ENCODE measurements around the gene MAP3K7CL. TPM values are rescaled to one million over a fixed set of nuclear protein-coding genes. Genes with fewer than 3 reads are reported as not detected.

The MAP3K7CL gene
- total RNA-seq, 1 experiment from 2014 or later: 2.3 TPM

GRCh38 chr21:29194342-29194741 lies 63.9 kb downstream of the MAP3K7CL start:
- CTCF ChIA-PET: interaction anchor here (1.7 kb wide), 1 partner anchor 12 kb away, joined by 5 read pairs; no protein-coding TSS in a partner anchor
- H3K27me3 Mint-ChIP-seq (ENCODE audit: unreplicated experiment): no peaks in the 10 kb centered on the region
- H3K4me1 Mint-ChIP-seq (ENCODE audit: low read depth, unreplicated experiment): peaks cover 46% of the 10 kb centered on the region
- TF ChIP-seq, protein P1, sequence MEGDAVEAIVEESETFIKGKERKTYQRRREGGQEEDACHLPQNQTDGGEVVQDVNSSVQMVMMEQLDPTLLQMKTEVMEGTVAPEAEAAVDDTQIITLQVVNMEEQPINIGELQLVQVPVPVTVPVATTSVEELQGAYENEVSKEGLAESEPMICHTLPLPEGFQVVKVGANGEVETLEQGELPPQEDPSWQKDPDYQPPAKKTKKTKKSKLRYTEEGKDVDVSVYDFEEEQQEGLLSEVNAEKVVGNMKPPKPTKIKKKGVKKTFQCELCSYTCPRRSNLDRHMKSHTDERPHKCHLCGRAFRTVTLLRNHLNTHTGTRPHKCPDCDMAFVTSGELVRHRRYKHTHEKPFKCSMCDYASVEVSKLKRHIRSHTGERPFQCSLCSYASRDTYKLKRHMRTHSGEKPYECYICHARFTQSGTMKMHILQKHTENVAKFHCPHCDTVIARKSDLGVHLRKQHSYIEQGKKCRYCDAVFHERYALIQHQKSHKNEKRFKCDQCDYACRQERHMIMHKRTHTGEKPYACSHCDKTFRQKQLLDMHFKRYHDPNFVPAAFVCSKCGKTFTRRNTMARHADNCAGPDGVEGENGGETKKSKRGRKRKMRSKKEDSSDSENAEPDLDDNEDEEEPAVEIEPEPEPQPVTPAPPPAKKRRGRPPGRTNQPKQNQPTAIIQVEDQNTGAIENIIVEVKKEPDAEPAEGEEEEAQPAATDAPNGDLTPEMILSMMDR (IDR thresholded peaks at IDR 0.05; ENCODE audit: unreplicated experiment): no peak
- H3K36me3 Mint-ChIP-seq (ENCODE audit: insufficient read depth, unreplicated experiment): peaks cover 18% of the 10 kb centered on the region
- H3K4me3 Mint-ChIP-seq (ENCODE audit: low read depth, unreplicated experiment): peak overlapping the region; percentile 36
- peaks cover 4% of the 10 kb centered on the region for H3K9me3 Mint-ChIP-seq (ENCODE audit: low read depth, unreplicated experiment)
- no peak for DNase-seq
- peak overlapping the region; percentile 77 for H3K27ac Mint-ChIP-seq (ENCODE audit: unreplicated experiment)
- no TSS peak for BruUV-seq (replicated peaks)
- intact Hi-C loops (cut with micrococcal nuclease; ENCODE audit: unreplicated experiment): no loop called here

DNA sequence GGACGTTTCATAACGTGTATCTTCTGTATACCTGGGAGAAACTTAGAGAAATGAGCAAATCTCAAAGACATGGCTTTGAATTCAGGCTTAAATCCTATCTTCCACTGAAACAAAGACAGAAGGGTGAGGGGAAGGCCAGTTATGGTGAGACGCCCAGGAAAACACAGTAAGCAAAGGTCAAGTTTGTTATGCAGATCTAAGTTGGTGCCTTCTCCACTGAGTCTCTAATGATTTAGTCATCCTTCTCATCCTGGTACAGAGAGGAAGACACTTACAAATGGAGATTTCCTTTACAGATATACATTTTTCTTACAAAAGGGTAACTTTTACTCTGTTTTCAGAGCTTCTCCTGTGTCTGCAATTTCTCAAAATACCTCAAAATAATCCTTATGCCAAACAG lies 64.4 kb downstream of the MAP3K7CL start:
- H3K27me3 Mint-ChIP-seq (ENCODE audit: unreplicated experiment): no peaks in the 10 kb centered on the region
- peak overlapping the region; percentile 77 for H3K27ac Mint-ChIP-seq (ENCODE audit: unreplicated experiment)
- CTCF ChIA-PET: interaction anchor here (1.7 kb wide), 1 partner anchor 13 kb away, joined by 5 read pairs; no protein-coding TSS in a partner anchor
- H3K36me3 Mint-ChIP-seq (ENCODE audit: insufficient read depth, unreplicated experiment): peaks cover 18% of the 10 kb centered on the region
- BruUV-seq (replicated peaks): no TSS peak
- no peak for DNase-seq
- peaks cover 44% of the 10 kb centered on the region for H3K4me1 Mint-ChIP-seq (ENCODE audit: low read depth, unreplicated experiment)
- H3K4me3 Mint-ChIP-seq (ENCODE audit: low read depth, unreplicated experiment): peak overlapping the region; percentile 36
- TF ChIP-seq, protein P1 (IDR thresholded peaks at IDR 0.05; ENCODE audit: unreplicated experiment): no peak
- intact Hi-C loops (cut with micrococcal nuclease; ENCODE audit: unreplicated experiment): no loop called here
- H3K9me3 Mint-ChIP-seq (ENCODE audit: low read depth, unreplicated experiment): peaks cover 4% of the 10 kb centered on the region

DNA sequence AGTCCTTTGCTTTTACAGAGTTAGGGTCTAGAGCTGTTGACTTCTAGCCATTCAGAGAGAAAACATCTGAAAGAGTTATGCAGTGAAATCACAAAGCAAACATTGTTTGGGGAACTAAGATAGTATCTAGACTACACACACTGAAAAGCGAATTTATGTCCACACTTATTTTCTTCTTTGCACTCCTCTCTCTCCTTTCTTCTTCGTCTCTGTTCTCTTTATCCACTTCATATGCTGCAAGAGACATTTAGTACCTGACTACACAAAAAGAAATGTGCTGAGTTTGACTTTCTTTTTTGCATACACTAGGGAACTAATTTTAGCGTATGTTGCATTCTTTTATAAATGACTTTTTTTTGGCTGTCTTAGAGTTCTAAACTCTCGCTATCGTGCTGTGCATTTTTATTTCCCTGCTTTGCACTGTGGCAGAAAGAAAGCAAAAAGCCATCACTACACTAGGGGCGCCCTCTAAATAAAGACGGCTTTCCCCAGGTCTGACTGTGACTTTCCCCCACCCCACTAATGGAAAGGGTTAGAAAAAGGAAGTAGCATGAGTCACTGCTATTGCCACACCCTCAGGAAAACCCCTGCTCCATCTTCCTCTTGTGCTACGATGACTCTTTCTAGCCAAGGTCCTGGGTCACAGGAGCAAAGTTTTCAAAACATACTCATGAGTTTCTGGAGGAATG lies 65.7 kb downstream of the MAP3K7CL start:
- peak; percentile 76 for DNase-seq
- peaks cover 18% of the 10 kb centered on the region for H3K36me3 Mint-ChIP-seq (ENCODE audit: insufficient read depth, unreplicated experiment)
- intact Hi-C loops (cut with micrococcal nuclease; ENCODE audit: unreplicated experiment): loop anchor here (1.0 kb wide), 1 partner anchor 14 kb away; no protein-coding TSS in a partner anchor
- CTCF ChIA-PET: interaction anchor here (1.4 to 1.7 kb wide), 2 partner anchors 10 to 14 kb away, joined by 4 to 5 read pairs; no protein-coding TSS in a partner anchor
- TF ChIP-seq, protein P1 (IDR thresholded peaks at IDR 0.05; ENCODE audit: unreplicated experiment): peak; percentile 31
- no peaks in the 10 kb centered on the region for H3K27me3 Mint-ChIP-seq (ENCODE audit: unreplicated experiment)
- peak overlapping the region; percentile 61 for H3K4me3 Mint-ChIP-seq (ENCODE audit: low read depth, unreplicated experiment)
- peak overlapping the region; percentile 98 for H3K27ac Mint-ChIP-seq (ENCODE audit: unreplicated experiment)
- peaks cover 34% of the 10 kb centered on the region for H3K4me1 Mint-ChIP-seq (ENCODE audit: low read depth, unreplicated experiment)
- H3K9me3 Mint-ChIP-seq (ENCODE audit: low read depth, unreplicated experiment): peaks cover 4% of the 10 kb centered on the region
- BruUV-seq (replicated peaks): TSS peak; percentile 95

- H3K36me3 Mint-ChIP-seq (ENCODE audit: insufficient read depth, unreplicated experiment): peaks cover 18% of the 10 kb centered on the region
- peak overlapping the region; percentile 61 for H3K4me3 Mint-ChIP-seq (ENCODE audit: low read depth, unreplicated experiment)
- H3K9me3 Mint-ChIP-seq (ENCODE audit: low read depth, unreplicated experiment): peaks cover 4% of the 10 kb centered on the region
- CTCF ChIA-PET: interaction anchor here (1.4 kb wide), 1 partner anchor 10 kb away, joined by 4 read pairs; no protein-coding TSS in a partner anchor
- TF ChIP-seq, protein P1 (IDR thresholded peaks at IDR 0.05; ENCODE audit: unreplicated experiment): no peak
- intact Hi-C loops (cut with micrococcal nuclease; ENCODE audit: unreplicated experiment): loop anchor here (1.0 kb wide), 1 partner anchor 14 kb away; no protein-coding TSS in a partner anchor
- no peaks in the 10 kb centered on the region for H3K27me3 Mint-ChIP-seq (ENCODE audit: unreplicated experiment)
- TSS peak; percentile 85 for BruUV-seq (replicated peaks)
- peaks cover 34% of the 10 kb centered on the region for H3K4me1 Mint-ChIP-seq (ENCODE audit: low read depth, unreplicated experiment)
- DNase-seq: no peak
- H3K27ac Mint-ChIP-seq (ENCODE audit: unreplicated experiment): peak overlapping the region; percentile 98
Measured at GRCh38 chr21:29196670-29197191, 66.3 kb downstream of the MAP3K7CL start.

Measured in Calu3 (cell line).